PC-3 (cell line): Measurements from ENCODE around the gene BSG. TPM values are rescaled to one million over a fixed set of nuclear protein-coding genes. Genes with fewer than 3 reads are reported as not detected.

Experiments
- ATAC-seq: fragments of 200-7000 bp; cut with Tn5 transposase; 2 replicates; pipeline ENCODE4 v1.9.1; 2020; ENCODE audit warnings: mild to moderate bottlenecking, moderate library complexity
- BruUV-seq: library from RNA; stranded (reverse); fragments of 400-500 nt; replicated peaks from 2 replicates; lab custom pipeline; 2021; lab: Mats Ljungman, UMichigan
- CTCF ChIA-PET: fragments of 300-600 bp; sonication (Branson Sonifier 250); formaldehyde crosslinking; loops from one replicate; lab custom pipeline; 2022; ENCODE audit warnings: antibody characterized with exemption; lab: Charles Lee
- POLR2A ChIA-PET: fragments of 300-600 bp; sonication (Branson Sonifier 250); formaldehyde crosslinking; loops from one replicate; lab custom pipeline; 2022; ENCODE audit warnings: antibody characterized with exemption; ENCODE audit not compliant: unreplicated experiment; lab: Charles Lee
- DNase-seq: peaks from one replicate; pipeline ENCODE4 v3.0.0-alpha.2; 2015
- H2AFZ ChIP-seq: fragments of 300-600 bp; sonication (generic); 2 replicates; pipeline ENCODE4 v1.6.0; 2016; ENCODE audit warnings: antibody characterized with exemption, low read length
- H3F3A ChIP-seq: fragments of 300-600 bp; sonication (generic); one replicate; pipeline ENCODE4 v1.6.0; 2017; ENCODE audit warnings: antibody characterized with exemption, low read length, control low read depth, mild to moderate bottlenecking; ENCODE audit not compliant: unreplicated experiment
- H3K27ac ChIP-seq: fragments of 300-600 bp; sonication (generic); 2 replicates; pipeline ENCODE4 v1.5.1; 2016; ENCODE audit warnings: mild to moderate bottlenecking, low read length
- H3K27me3 ChIP-seq: fragments of 300-600 bp; sonication (generic); 2 replicates; pipeline ENCODE4 v1.6.1; 2016; ENCODE audit warnings: low read length, mixed read lengths
- H3K36me3 ChIP-seq: fragments of 300-600 bp; sonication (generic); 2 replicates; pipeline ENCODE4 v1.6.1; 2016; ENCODE audit warnings: low read depth, mixed run types, low read length, mixed read lengths
- H3K4me1 ChIP-seq: fragments of 300-600 bp; sonication (generic); 2 replicates; pipeline ENCODE4 v1.5.1; 2016; ENCODE audit warnings: low read length; ENCODE audit not compliant: insufficient read depth
- H3K4me2 ChIP-seq: fragments of 300-600 bp; sonication (generic); 2 replicates; pipeline ENCODE4 v1.6.0; 2016; ENCODE audit warnings: low read length
- H3K4me3 ChIP-seq: fragments of 300-600 bp; sonication (generic); 2 replicates; pipeline ENCODE4 v1.5.1; 2016; ENCODE audit warnings: mild to moderate bottlenecking, low read length, mixed read lengths
- H3K79me2 ChIP-seq: fragments of 300-600 bp; sonication (generic); 2 replicates; pipeline ENCODE4 v1.6.1; 2017; ENCODE audit warnings: low read length, mixed read lengths
- H3K9ac ChIP-seq: fragments of 300-600 bp; sonication (generic); 2 replicates; pipeline ENCODE4 v1.6.0; 2016; ENCODE audit warnings: mild to moderate bottlenecking, low read length
- H3K9me2 ChIP-seq: fragments of 300-600 bp; sonication (generic); replicated peaks from 2 replicates; pipeline ENCODE4 v1.6.1; 2016; ENCODE audit warnings: mixed run types, low read length, mixed read lengths
- H3K9me3 ChIP-seq: fragments of 300-600 bp; sonication (generic); 2 replicates; pipeline ENCODE4 v1.6.1; 2016; ENCODE audit warnings: low read length, mixed read lengths
- H4K20me1 ChIP-seq: fragments of 300-600 bp; sonication (generic); 2 replicates; pipeline ENCODE4 v1.6.1; 2016; ENCODE audit warnings: low read length, mixed read lengths
- EZH2 ChIP-seq: fragments of 300-600 bp; sonication (generic); IDR thresholded peaks from one replicate; pipeline ENCODE4 v1.6.1; 2017; ENCODE audit warnings: antibody characterized with exemption, mild to moderate bottlenecking, low read length; ENCODE audit not compliant: unreplicated experiment
- EZH2phosphoT487 ChIP-seq: fragments of 300-600 bp; sonication (generic); IDR thresholded peaks from 2 replicates; pipeline ENCODE4 v1.6.1; 2018; ENCODE audit warnings: mild to moderate bottlenecking, antibody characterized with exemption, low read length, borderline replicate concordance
- intact Hi-C: fragments of 100-400 bp; cut with micrococcal nuclease; formaldehyde crosslinking; loops from 2 replicates; pipeline ENCODE4 v1.9.0; 2023
- total RNA-seq: library from RNA; depleted of rRNA; stranded (reverse); fragments of >200 nt; gene quantifications from 2 replicates; pipeline ENCODE4 v1.2.3, GENCODE V29; 2014
- TF ChIP-seq, protein P1 (sequence below): fragments of 300-600 bp; sonication (generic); conservative IDR thresholded peaks from 2 replicates; pipeline ENCODE4 v1.5.1; 2017; ENCODE audit warnings: antibody characterized with exemption, low read depth, mild to moderate bottlenecking, low read length

Gene BSG
- total RNA-seq, 1 experiment from 2014 or later, result 458 TPM

- Histone ChIP-seq H3K79me2 (no peaks in the 10 kb centered on the region), H3K27ac (no peak within 1 kb of the TSS), H3K4me2 (peak within 1 kb of the TSS; percentile 74; the same call in 1 of the 2 replicates), H4K20me1 (no peaks in the 10 kb centered on the region), H3F3A (no peaks in the 10 kb centered on the region), H3K27me3 (peaks cover 7% of the 10 kb centered on the region; the same call in 1 of the 2 replicates), H3K9ac (no peak within 1 kb of the TSS), H2AFZ (no peak within 1 kb of the TSS), H3K9me2 (no peaks in the 10 kb centered on the region), H3K4me1 (peaks cover 10% of the 10 kb centered on the region), H3K36me3 (no peaks in the 10 kb centered on the region), H3K9me3 (no peaks in the 10 kb centered on the region), H3K4me3 (no peak within 1 kb of the TSS)
- CTCF ChIA-PET, result no interaction called here
- no TSS peak for BruUV-seq
- ATAC-seq (no peak), DNase-seq (no peak)
- POLR2A ChIA-PET, result no interaction called here
- intact Hi-C loops, result loop anchor here (5.0 kb wide), 1 partner anchor 142 kb away; no protein-coding TSS in a partner anchor
- no peak for TF ChIP-seq EZH2phosphoT487
- TF ChIP-seq EZH2, result no peak
- TF ChIP-seq, protein P1, sequence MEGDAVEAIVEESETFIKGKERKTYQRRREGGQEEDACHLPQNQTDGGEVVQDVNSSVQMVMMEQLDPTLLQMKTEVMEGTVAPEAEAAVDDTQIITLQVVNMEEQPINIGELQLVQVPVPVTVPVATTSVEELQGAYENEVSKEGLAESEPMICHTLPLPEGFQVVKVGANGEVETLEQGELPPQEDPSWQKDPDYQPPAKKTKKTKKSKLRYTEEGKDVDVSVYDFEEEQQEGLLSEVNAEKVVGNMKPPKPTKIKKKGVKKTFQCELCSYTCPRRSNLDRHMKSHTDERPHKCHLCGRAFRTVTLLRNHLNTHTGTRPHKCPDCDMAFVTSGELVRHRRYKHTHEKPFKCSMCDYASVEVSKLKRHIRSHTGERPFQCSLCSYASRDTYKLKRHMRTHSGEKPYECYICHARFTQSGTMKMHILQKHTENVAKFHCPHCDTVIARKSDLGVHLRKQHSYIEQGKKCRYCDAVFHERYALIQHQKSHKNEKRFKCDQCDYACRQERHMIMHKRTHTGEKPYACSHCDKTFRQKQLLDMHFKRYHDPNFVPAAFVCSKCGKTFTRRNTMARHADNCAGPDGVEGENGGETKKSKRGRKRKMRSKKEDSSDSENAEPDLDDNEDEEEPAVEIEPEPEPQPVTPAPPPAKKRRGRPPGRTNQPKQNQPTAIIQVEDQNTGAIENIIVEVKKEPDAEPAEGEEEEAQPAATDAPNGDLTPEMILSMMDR, result no peak
These were observed 17.4 kb downstream of the BSG start, which contains the start of gene HCN2 for GRCh38 chr19:589693-590395. TSS of gene HCN2 (plus strand) at chr19:589881. CDS start at chr19:589946, 65 bp downstream.

DNA sequence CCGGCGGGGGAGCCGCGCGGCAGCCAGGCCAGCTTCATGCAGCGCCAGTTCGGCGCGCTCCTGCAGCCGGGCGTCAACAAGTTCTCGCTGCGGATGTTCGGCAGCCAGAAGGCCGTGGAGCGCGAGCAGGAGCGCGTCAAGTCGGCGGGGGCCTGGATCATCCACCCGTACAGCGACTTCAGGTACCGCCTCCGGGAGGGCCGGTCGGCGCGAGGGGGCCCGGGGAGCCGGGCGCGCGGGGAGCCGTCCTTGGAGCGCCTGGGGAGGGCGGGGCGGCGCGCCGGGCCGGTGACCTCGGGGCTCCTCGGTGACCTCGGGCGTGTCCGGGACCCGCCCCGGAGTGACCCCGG, 18.0 kb downstream of the BSG start:
- Histone ChIP-seq H3K27me3 (peaks cover 7% of the 10 kb centered on the region; the same call in 1 of the 2 replicates), H2AFZ (no peak overlapping the region), H3K4me1 (peaks cover 10% of the 10 kb centered on the region), H3K9ac (no peak overlapping the region), H4K20me1 (no peaks in the 10 kb centered on the region), H3K4me2 (no peak overlapping the region), H3K9me3 (no peaks in the 10 kb centered on the region), H3K79me2 (no peaks in the 10 kb centered on the region), H3F3A (no peaks in the 10 kb centered on the region), H3K27ac (no peak overlapping the region), H3K9me2 (no peaks in the 10 kb centered on the region), H3K36me3 (no peaks in the 10 kb centered on the region), H3K4me3 (no peak overlapping the region)
- CTCF ChIA-PET, result no interaction called here
- POLR2A ChIA-PET, result no interaction called here
- intact Hi-C loops, result no loop called here
- no peak for TF ChIP-seq EZH2phosphoT487
- TF ChIP-seq EZH2, result no peak
- TF ChIP-seq, protein P1, result no peak
- peak; percentile 11 for DNase-seq
- BruUV-seq, result no TSS peak
- ATAC-seq, result no peak

- no peaks in the 10 kb centered on the region for H3K36me3 ChIP-seq
- POLR2A ChIA-PET, result no interaction called here
- H4K20me1 ChIP-seq, result no peaks in the 10 kb centered on the region
- H3K4me2 ChIP-seq, result no peak overlapping the region
- no peaks in the 10 kb centered on the region for H3K9me3 ChIP-seq
- no peak overlapping the region for H3K27ac ChIP-seq
- no peaks in the 10 kb centered on the region for H3K9me2 ChIP-seq
- BruUV-seq, result no TSS peak
- no peak overlapping the region for H3K9ac ChIP-seq
- H3K79me2 ChIP-seq, result no peaks in the 10 kb centered on the region
- DNase-seq (no peak), ATAC-seq (no peak)
- intact Hi-C loops, result no loop called here
- peaks cover 7% of the 10 kb centered on the region; the same call in 1 of the 2 replicates for H3K27me3 ChIP-seq
- no peak overlapping the region for H2AFZ ChIP-seq
- no peak for TF ChIP-seq EZH2phosphoT487
- no peak for TF ChIP-seq EZH2
- TF ChIP-seq, protein P1, result no peak
- H3K4me1 ChIP-seq, result peaks cover 10% of the 10 kb centered on the region
- H3K4me3 ChIP-seq, result no peak overlapping the region
- CTCF ChIA-PET, result no interaction called here
- no peaks in the 10 kb centered on the region for H3F3A ChIP-seq
These were observed 18.3 kb downstream of the BSG start for GRCh38 chr19:590750-591098.
